BLaER1 (cell line): ENCODE measurements around the gene PRPH2.
"Not testable (repeated sequence)": the region's sequence is repeated elsewhere in the genome, so short reads cannot be mapped to it uniquely, and the experiment has no call there.

ENCODE experiments used
- H3K27ac ChIP-seq: shearing (Covaris generic); formaldehyde crosslinking; 2 replicates; pipeline ENCODE4 v1.8.1; 2022
- H3K27me3 ChIP-seq: shearing (Covaris generic); formaldehyde crosslinking; 2 replicates; pipeline ENCODE4 v1.8.1; 2022
- H3K36me3 ChIP-seq: shearing (Covaris generic); formaldehyde crosslinking; 2 replicates; pipeline ENCODE4 v1.8.1; 2022
- H3K4me1 ChIP-seq: shearing (Covaris generic); formaldehyde crosslinking; 2 replicates; pipeline ENCODE4 v1.8.1; 2022
- H3K4me2 ChIP-seq: shearing (Covaris generic); formaldehyde crosslinking; 2 replicates; pipeline ENCODE4 v1.8.1; 2022
- H3K4me3 ChIP-seq: shearing (Covaris generic); formaldehyde crosslinking; 2 replicates; pipeline ENCODE4 v1.8.1; 2022
- H3K9ac ChIP-seq: shearing (Covaris generic); formaldehyde crosslinking; 2 replicates; pipeline ENCODE4 v1.8.1; 2022
- H3K9me3 ChIP-seq: shearing (Covaris generic); formaldehyde crosslinking; 2 replicates; pipeline ENCODE4 v1.8.1; 2022
- H4K20me1 ChIP-seq: shearing (Covaris generic); formaldehyde crosslinking; 2 replicates; pipeline ENCODE4 v1.8.1; 2022
- Cebpa-rat ChIP-seq: shearing (Covaris generic); IDR thresholded peaks from 2 replicates; pipeline ENCODE4 v1.8.1; 2022

The PRPH2 gene

DNA sequence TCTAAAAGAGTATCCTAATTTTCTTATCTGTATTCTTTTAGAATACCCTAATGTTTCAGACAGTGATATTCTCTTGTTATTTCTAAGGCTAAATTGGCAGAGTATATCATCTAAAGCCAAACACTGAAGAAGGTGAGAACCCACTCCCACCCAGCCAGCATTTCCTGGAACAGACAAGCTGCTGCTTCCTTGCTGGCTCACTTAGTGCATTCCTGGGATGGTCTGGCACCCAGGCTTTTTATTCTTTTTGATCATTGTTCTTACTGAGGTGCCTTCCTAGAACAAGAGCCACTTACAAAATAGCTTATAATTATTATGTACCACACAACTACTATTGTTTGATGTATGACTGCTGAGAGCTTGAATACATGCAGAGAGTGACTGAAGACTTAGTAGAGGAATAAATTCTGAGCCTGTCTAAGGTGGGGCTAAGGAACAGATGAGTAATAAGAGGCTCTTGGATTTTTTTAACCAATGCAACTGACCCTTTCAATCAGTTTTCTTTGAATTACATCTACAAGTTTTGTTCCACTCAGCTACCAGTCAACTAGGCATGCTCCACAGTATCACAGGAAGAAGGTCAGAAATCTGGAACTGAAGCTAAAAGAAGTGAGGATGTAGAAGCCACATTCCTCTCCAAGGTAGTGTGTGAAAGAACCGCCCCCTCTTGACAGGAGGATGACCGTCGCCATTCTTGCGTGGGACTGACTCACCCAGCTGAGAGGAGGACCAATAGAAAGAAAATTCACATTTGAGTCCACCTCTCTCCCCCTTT is 30.1 kb downstream of the PRPH2 start:
- no peak overlapping the region for H3K4me3 ChIP-seq
- peaks cover 17% of the 10 kb centered on the region for H3K4me1 ChIP-seq
- no peaks in the 10 kb centered on the region for H3K27me3 ChIP-seq
- no peak for TF ChIP-seq Cebpa-rat
- peaks cover 65% of the 10 kb centered on the region for H3K36me3 ChIP-seq
- no peaks in the 10 kb centered on the region for H4K20me1 ChIP-seq
- H3K27ac ChIP-seq, result 0 out of 2 replicates have a peak overlapping the region, but pooled peaks have one; percentile 1
- H3K4me2 ChIP-seq, result no peak overlapping the region
- no peak overlapping the region for H3K9ac ChIP-seq
- H3K9me3 ChIP-seq, result no peaks in the 10 kb centered on the region

DNA sequence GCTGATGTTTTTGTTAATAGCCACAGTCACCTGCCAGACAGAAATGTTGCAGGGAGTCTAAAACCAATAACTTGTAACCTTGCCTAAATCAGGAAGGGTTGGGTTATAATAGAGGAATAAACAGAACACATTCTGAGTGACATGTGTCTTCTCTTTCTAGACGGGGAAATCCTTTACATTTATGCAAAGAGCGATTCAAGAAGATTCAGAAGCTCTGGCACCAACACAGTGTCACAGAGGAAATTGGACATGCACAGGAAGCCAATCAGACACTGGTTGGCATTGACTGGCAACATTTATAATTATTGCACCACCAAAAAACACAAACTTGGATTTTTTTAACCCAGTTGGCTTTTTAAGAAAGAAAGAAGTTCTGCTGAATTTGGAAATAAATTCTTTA is 31.5 kb downstream of the PRPH2 start:
- Histone ChIP-seq H3K4me1 (peaks cover 17% of the 10 kb centered on the region), H3K36me3 (peaks cover 78% of the 10 kb centered on the region)
- no peak for TF ChIP-seq Cebpa-rat

DNA sequence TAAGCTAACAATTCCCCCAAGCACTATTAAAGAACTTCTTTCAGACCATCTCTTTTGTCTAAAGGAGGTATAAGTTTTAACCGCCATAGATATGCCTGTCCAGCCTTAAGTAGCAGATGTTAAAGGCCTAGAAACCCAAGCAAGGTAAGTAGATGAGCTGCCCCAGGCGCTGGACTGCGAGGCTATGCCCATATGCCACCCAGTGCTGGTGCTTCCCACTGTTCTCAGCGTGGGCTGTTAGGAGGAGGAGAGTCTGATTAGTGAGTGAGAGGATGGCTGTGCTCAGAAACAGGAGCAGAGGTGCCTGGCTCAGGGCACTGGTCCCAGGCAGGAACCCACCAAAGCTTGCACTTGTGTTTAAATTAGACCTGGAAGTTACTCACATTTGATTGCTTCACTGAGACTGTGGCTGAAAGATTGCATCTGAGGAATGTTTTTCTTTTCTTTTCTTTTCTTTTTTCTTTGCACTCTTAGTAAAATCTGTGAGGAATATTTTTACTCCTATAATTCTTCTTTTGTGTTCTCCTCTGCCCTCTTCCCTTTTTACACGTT is 32.2 kb downstream of the PRPH2 start:
- no peak for TF ChIP-seq Cebpa-rat
- Histone ChIP-seq H3K9ac (0 out of 2 replicates have a peak overlapping the region, but pooled peaks have one; percentile 45), H3K36me3 (peaks cover 82% of the 10 kb centered on the region), H3K9me3 (peaks cover 19% of the 10 kb centered on the region), H3K4me3 (no peak overlapping the region), H3K27ac (no peak overlapping the region), H4K20me1 (no peaks in the 10 kb centered on the region), H3K4me1 (peaks cover 17% of the 10 kb centered on the region), H3K27me3 (no peaks in the 10 kb centered on the region), H3K4me2 (no peak overlapping the region)

More for the DNA sequence above, 31.5 kb downstream of the PRPH2 start:
- Histone ChIP-seq H3K4me2 (no peak overlapping the region), H3K9me3 (peaks cover 12% of the 10 kb centered on the region), H4K20me1 (no peaks in the 10 kb centered on the region), H3K27me3 (no peaks in the 10 kb centered on the region), H3K27ac (no peak overlapping the region), H3K4me3 (no peak overlapping the region), H3K9ac (no peak overlapping the region)

DNA sequence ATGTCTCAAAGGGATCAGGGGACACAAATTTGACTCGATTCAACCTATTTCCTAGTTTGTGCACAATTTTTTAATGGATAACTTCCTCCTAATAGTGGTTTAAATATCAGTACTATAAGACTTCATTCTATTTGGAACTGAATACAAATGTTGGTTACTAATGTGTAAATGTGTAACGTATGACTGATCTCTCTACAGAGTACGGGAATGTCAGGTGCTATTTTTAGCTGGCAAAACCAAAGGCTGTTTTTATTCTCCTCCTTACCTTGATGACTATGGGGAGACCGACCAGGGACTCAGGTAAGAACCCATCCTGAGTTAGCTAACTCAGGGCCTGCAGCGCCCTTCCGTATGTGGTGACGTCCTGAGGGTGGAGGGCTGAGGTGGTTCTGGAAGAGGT is 33.0 kb downstream of the PRPH2 start:
- Histone ChIP-seq H3K4me2 (no peak overlapping the region), H3K27me3 (no peaks in the 10 kb centered on the region), H3K9ac (no peak overlapping the region), H3K27ac (no peak overlapping the region), H3K9me3 (peaks cover 25% of the 10 kb centered on the region), H4K20me1 (no peaks in the 10 kb centered on the region), H3K4me1 (peaks cover 16% of the 10 kb centered on the region), H3K36me3 (peaks cover 86% of the 10 kb centered on the region), H3K4me3 (no peak overlapping the region)
- no peak for TF ChIP-seq Cebpa-rat

DNA sequence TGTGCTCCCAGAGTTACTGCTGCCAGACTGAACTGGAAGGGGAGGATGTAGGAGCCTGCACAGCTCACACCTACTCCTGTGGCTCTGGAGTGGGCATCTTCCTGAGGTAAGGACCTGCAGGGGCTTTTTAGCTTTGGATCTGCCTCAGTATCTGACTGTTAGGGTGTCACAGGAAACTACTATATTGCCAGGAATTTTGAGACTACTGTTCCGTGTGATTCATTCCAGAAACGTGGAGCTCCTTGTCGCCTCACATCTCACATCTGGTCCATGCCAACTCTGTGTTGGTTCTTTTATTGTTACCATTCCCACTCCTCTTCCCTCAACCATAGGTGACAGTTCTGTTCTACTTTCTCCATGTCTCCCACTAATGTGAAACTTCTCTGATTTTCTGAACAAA is 34.1 kb downstream of the PRPH2 start:
- Histone ChIP-seq H3K4me1 (peaks cover 5% of the 10 kb centered on the region), H3K4me3 (no peak overlapping the region), H4K20me1 (no peaks in the 10 kb centered on the region), H3K9me3 (peaks cover 25% of the 10 kb centered on the region), H3K36me3 (peaks cover 97% of the 10 kb centered on the region), H3K27me3 (no peaks in the 10 kb centered on the region), H3K27ac (no peak overlapping the region), H3K9ac (no peak overlapping the region), H3K4me2 (no peak overlapping the region)
- no peak for TF ChIP-seq Cebpa-rat

DNA sequence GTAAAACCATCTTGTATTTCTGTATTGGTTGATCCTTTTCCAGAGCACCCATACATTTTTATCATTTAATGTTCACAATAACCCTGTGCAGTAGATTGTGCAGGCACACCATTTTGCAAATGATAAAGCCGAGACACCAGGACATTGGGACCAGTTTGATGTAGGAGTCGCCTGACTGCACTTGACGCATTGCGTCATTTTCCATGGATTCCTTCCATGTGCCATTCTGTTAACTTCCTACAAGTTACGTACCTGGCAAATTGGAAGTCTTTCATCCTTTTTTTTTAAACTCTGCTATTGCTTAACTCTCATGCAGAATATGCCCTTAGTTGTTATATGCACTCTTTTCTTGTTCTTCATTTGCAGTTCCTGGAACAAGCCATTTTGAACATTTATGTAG is 43.0 kb downstream of the PRPH2 start:
- Histone ChIP-seq H3K4me2 (no peak overlapping the region), H3K4me1 (no peaks in the 10 kb centered on the region), H3K4me3 (no peak overlapping the region), H3K27ac (no peak overlapping the region), H3K9me3 (no peaks in the 10 kb centered on the region), H3K27me3 (no peaks in the 10 kb centered on the region), H3K9ac (no peak overlapping the region), H3K36me3 (peaks cover 90% of the 10 kb centered on the region), H4K20me1 (no peaks in the 10 kb centered on the region)
- no peak for TF ChIP-seq Cebpa-rat

DNA sequence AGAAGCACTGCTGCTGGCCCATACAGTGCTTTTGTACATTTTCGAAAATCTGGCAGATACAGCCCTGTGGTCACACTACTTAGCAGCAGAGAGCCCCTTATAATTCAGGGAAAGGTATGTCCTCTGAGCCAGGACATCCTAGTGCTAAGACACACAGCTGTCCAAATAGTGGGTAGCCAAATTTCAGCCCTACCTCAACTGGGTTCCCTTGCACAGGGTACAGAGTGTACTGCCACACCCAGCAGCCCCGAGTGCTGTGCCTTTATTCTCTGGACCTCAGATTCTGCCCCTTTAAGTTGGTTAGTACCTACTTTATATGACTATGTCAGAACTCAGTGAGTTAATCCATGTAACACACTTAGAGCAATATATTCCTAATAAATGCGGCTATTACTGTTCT is 47.6 kb downstream of the PRPH2 start:
- Histone ChIP-seq H3K27me3 (no peaks in the 10 kb centered on the region), H4K20me1 (no peaks in the 10 kb centered on the region), H3K4me3 (no peak overlapping the region), H3K4me1 (no peaks in the 10 kb centered on the region), H3K4me2 (no peak overlapping the region), H3K36me3 (peaks cover 96% of the 10 kb centered on the region), H3K9me3 (no peaks in the 10 kb centered on the region), H3K27ac (no peak overlapping the region), H3K9ac (no peak overlapping the region)
- TF ChIP-seq Cebpa-rat, result no peak

DNA sequence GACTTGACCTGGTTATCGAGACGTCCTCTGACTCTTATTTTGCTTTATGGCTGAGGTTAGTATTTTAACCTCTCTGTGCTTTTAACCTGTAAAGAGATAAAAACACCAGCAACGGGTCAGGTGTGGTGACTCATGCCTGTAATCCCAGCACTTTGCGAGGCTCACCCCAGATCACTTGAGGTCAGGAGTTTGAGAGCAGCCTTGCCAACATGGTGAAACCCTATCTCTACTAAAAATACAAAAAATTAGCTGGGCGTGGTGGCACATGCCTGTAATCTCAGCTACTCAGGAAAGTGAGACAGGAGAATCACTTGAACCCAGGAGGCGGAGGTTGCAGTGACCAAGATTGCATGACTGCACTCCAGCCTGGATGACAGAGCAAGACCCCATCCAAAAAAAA is 48.0 kb downstream of the PRPH2 start:
- not testable (repeated sequence) for H3K4me1 ChIP-seq, H4K20me1 ChIP-seq, H3K27me3 ChIP-seq, H3K4me2 ChIP-seq, H3K9ac ChIP-seq, H3K27ac ChIP-seq, H3K9me3 ChIP-seq, H3K4me3 ChIP-seq
- peaks cover 96% of the 10 kb centered on the region for H3K36me3 ChIP-seq

DNA sequence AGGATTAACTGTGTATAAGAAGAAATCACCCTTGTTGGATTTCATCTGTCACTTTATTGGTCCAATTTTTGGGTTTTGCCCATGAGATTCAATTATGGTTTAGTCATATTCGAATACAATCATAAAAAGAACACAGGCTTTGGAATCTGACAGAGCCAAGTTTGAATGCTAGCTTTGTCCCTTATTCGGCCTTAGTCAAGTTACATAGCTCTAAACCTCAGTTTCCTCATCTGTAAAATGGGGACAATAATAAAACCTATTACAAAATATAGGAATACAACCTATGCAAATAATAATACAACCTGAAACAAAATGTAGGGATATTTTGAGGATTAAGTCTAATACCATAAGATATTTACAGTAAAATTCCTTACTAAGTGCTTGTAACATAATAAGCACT is 57.7 kb downstream of the PRPH2 start:
- no peaks in the 10 kb centered on the region for H4K20me1 ChIP-seq
- peaks cover 80% of the 10 kb centered on the region for H3K36me3 ChIP-seq
- H3K4me1 ChIP-seq, result no peaks in the 10 kb centered on the region
- H3K4me3 ChIP-seq, result no peak overlapping the region
- H3K4me2 ChIP-seq, result no peak overlapping the region
- no peak overlapping the region for H3K27ac ChIP-seq
- no peaks in the 10 kb centered on the region for H3K27me3 ChIP-seq
- H3K9me3 ChIP-seq, result no peaks in the 10 kb centered on the region
- no peak for TF ChIP-seq Cebpa-rat
- H3K9ac ChIP-seq, result no peak overlapping the region

DNA sequence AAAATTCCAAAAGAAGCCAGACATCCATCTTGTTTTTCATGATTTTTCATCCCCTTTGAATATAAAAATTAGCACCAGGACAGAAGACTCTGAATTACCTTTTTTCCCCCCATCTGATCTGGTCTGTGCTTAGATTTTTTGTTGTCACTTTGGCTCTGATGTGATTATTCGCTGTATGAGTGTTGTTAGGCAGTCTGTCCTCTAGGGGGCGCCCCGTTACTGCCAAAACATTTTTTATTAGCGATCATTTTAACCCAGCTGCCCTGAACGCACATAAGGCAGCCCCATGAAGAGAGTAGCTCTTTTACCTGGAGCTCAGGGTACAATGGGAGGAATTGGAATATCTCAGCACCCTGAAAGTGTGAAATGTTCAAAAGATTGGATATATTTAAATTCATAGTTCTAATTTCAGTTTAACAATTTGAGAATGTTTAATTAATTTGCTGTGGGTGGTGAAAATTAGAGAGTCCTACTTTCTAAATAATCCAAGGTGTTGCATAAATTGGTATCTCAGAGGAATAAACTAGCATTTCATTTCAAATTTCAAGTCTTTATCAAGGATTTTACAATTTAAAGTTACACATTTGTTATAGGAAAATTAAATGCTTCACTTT is 60.8 kb downstream of the PRPH2 start:
- no peak overlapping the region for H3K9ac ChIP-seq
- no peak for TF ChIP-seq Cebpa-rat
- H3K27ac ChIP-seq, result no peak overlapping the region
- no peak overlapping the region for H3K4me3 ChIP-seq
- no peaks in the 10 kb centered on the region for H3K27me3 ChIP-seq
- H3K9me3 ChIP-seq, result no peaks in the 10 kb centered on the region
- H3K36me3 ChIP-seq, result peaks cover 82% of the 10 kb centered on the region
- H3K4me2 ChIP-seq, result no peak overlapping the region
- no peaks in the 10 kb centered on the region for H4K20me1 ChIP-seq
- H3K4me1 ChIP-seq, result no peaks in the 10 kb centered on the region
